Amniotic stem cell (primary cell): ENCODE data around the gene PHKB.

Experiments used
- DNase-seq: peaks from one replicate; lab custom pipeline; 2025; lab: John Stamatoyannopoulos, UW

Gene PHKB

GRCh38 chr16:47729701-47730100 is 268.6 kb downstream of the PHKB start:
- no peak for DNase-seq

GRCh38 chr16:47731252-47731651 is 270.1 kb downstream of the PHKB start:
- DNase-seq, result no peak

GRCh38 chr16:47732122-47732521 is 271.0 kb downstream of the PHKB start:
- no peak for DNase-seq

GRCh38 chr16:47732523-47733111 is 271.5 kb downstream of the PHKB start:
- DNase-seq, result peak; percentile 52

GRCh38 chr16:47734081-47734857 is 273.1 kb downstream of the PHKB start:
- no peak for DNase-seq

GRCh38 chr16:47734987-47735594 is 274.0 kb downstream of the PHKB start:
- no peak for DNase-seq

GRCh38 chr16:47750371-47750770 is 289.2 kb downstream of the PHKB start:
- DNase-seq, result no peak
